MM.1S (cell line): ENCODE results near the gene POLG.

Source experiments
- DNase-seq: peaks from one replicate; pipeline ENCODE4 v3.0.0-alpha.2; 2015
- H2AFZ ChIP-seq: fragments of 300-600 bp; sonication (generic); 2 replicates; pipeline ENCODE4 v1.6.0; 2016; ENCODE audit warnings: antibody characterized with exemption, low read length
- H3F3A ChIP-seq: fragments of 300-600 bp; sonication (generic); 2 replicates; pipeline ENCODE4 v1.6.1; 2016; ENCODE audit warnings: mild to moderate bottlenecking, antibody characterized with exemption, low read length, moderate library complexity, mixed read lengths; ENCODE audit not compliant: insufficient read depth
- H3K27ac ChIP-seq: fragments of 300-600 bp; sonication (generic); 2 replicates; pipeline ENCODE4 v1.5.1; 2016; ENCODE audit warnings: mild to moderate bottlenecking, low read length
- H3K27me3 ChIP-seq: fragments of 300-600 bp; sonication (generic); replicated peaks from 2 replicates; pipeline ENCODE4 v1.6.0; 2016; ENCODE audit warnings: low read length; ENCODE audit not compliant: insufficient read depth
- H3K36me3 ChIP-seq: fragments of 300-600 bp; sonication (generic); replicated peaks from 2 replicates; pipeline ENCODE4 v1.6.1; 2016; ENCODE audit warnings: mild to moderate bottlenecking, low read length, mixed read lengths; ENCODE audit not compliant: insufficient read depth
- H3K4me1 ChIP-seq: fragments of 300-600 bp; sonication (generic); 2 replicates; pipeline ENCODE4 v1.6.1; 2016; ENCODE audit warnings: low read length, mixed read lengths
- H3K4me2 ChIP-seq: fragments of 300-600 bp; sonication (generic); 2 replicates; pipeline ENCODE4 v1.6.0; 2016; ENCODE audit warnings: low read depth, low read length
- H3K4me3 ChIP-seq: fragments of 300-600 bp; sonication (generic); 2 replicates; pipeline ENCODE4 v1.5.1; 2016; ENCODE audit warnings: low read length, mixed read lengths
- H3K79me2 ChIP-seq: fragments of 300-600 bp; sonication (generic); 2 replicates; pipeline ENCODE4 v1.6.1; 2016; ENCODE audit warnings: mixed run types, low read length, mixed read lengths
- H3K9ac ChIP-seq: fragments of 300-600 bp; sonication (generic); 2 replicates; pipeline ENCODE4 v1.6.1; 2016; ENCODE audit warnings: low read length, mixed read lengths
- H3K9me2 ChIP-seq: fragments of 300-600 bp; sonication (generic); replicated peaks from 2 replicates; pipeline ENCODE4 v1.6.1; 2016; ENCODE audit warnings: mild to moderate bottlenecking, low read length, mixed read lengths; ENCODE audit not compliant: insufficient read depth
- H3K9me3 ChIP-seq: fragments of 300-600 bp; sonication (generic); replicated peaks from 2 replicates; pipeline ENCODE4 v1.6.1; 2016; ENCODE audit warnings: mild to moderate bottlenecking, low read length, mixed read lengths; ENCODE audit not compliant: insufficient read depth
- H4K20me1 ChIP-seq: fragments of 300-600 bp; sonication (generic); 2 replicates; pipeline ENCODE4 v1.6.1; 2016; ENCODE audit warnings: mild to moderate bottlenecking, low read length, moderate library complexity, mixed read lengths; ENCODE audit not compliant: insufficient read depth
- EZH2 ChIP-seq: fragments of 300-600 bp; sonication (generic); optimal IDR thresholded peaks from 2 replicates; pipeline ENCODE3; 2017; ENCODE audit warnings: low read depth, mild to moderate bottlenecking, antibody characterized with exemption, low read length, mixed read lengths
- EZH2phosphoT487 ChIP-seq: fragments of 300-600 bp; sonication (generic); IDR thresholded peaks from 2 replicates; pipeline ENCODE4 v1.6.1; 2018; ENCODE audit warnings: antibody characterized with exemption, low read length
- TF ChIP-seq, protein P1 (sequence below): fragments of 300-600 bp; sonication (generic); IDR thresholded peaks from 2 replicates; pipeline ENCODE4 v1.5.1; 2016; ENCODE audit warnings: antibody characterized with exemption, low read length, mixed read lengths

POLG gene

DNA sequence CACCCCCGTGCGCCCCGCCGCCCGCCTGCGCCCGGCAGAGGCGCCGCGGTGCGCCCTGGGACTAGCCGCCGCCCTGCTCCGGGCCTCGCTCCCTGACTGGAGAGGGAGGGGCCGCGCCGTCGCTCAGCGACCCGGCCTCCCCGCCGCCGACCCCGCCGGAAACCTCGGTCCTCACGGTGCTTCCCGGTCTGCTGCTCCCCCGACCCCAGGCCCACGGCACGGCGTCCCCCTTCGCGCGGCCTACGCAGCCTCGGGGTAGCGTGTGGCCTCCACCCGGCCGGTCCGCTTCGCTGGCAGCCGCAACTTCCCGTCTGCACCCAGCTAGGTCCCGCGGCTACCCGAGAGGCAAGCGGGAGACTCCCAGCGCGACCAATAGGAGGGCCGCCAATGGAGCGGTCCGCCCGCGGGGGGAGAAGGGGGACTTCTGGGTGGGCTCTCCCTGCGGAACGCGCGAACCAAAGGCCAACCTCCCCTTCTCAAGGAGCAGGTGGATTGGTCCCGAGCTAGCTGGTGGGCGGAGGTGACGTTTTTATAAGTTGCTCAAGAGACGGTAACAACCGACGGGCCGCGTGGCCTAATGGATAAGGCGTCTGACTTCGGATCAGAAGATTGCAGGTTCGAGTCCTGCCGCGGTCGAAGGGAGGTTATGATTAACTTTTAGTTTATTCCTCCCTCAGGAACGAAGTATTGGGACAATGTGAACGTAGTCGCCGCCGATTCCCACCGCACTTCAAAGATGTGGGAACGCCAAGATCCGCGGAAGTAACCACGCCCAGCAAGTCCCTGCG, at the start of gene POLG:
TSS of gene POLG (minus strand) at position 315 of the 788 bp plus-strand sequence. CDS start 1,070 bp downstream, outside the sequence.
- Histone ChIP-seq H4K20me1 (peaks cover 9% of the 10 kb centered on the region), H3F3A (peaks cover 15% of the 10 kb centered on the region), H3K9me2 (no peaks in the 10 kb centered on the region), H3K36me3 (peaks cover 28% of the 10 kb centered on the region), H3K27me3 (no peaks in the 10 kb centered on the region), H3K27ac (peak within 1 kb of the TSS; percentile 70; the same call in 1 of the 2 replicates), H3K4me1 (peaks cover 34% of the 10 kb centered on the region), H2AFZ (peak within 1 kb of the TSS; percentile 84), H3K9ac (peak within 1 kb of the TSS; percentile 85), H3K4me3 (peak within 1 kb of the TSS; percentile 95), H3K79me2 (peaks cover 46% of the 10 kb centered on the region), H3K4me2 (peak within 1 kb of the TSS; percentile 88), H3K9me3 (no peaks in the 10 kb centered on the region)
- no peak for TF ChIP-seq EZH2
- TF ChIP-seq EZH2phosphoT487, result no peak
- TF ChIP-seq, protein P1, sequence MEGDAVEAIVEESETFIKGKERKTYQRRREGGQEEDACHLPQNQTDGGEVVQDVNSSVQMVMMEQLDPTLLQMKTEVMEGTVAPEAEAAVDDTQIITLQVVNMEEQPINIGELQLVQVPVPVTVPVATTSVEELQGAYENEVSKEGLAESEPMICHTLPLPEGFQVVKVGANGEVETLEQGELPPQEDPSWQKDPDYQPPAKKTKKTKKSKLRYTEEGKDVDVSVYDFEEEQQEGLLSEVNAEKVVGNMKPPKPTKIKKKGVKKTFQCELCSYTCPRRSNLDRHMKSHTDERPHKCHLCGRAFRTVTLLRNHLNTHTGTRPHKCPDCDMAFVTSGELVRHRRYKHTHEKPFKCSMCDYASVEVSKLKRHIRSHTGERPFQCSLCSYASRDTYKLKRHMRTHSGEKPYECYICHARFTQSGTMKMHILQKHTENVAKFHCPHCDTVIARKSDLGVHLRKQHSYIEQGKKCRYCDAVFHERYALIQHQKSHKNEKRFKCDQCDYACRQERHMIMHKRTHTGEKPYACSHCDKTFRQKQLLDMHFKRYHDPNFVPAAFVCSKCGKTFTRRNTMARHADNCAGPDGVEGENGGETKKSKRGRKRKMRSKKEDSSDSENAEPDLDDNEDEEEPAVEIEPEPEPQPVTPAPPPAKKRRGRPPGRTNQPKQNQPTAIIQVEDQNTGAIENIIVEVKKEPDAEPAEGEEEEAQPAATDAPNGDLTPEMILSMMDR, result no peak
- DNase-seq, result peak; percentile 99

DNA sequence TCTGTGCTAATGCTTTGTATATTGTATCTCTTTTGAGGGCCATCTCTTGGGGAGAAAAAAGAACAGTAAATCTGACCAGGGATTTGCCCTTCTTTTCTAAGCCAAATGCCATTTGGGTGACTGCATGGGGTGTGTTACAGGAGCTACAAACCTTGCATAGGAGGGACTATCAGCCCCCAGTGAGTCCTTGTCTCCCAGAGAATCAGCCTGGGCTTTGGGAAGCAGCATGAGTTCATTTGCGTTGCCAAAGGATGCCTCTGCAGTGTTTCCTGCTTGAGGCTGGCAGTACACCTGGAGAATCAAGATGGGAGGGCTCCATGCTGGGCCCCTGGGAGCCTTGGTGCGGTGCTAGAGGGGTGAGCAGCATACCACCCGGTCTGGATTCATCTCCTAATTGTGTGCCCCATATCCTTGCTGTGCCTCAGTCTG, 49.6 kb upstream of the POLG start:
- H2AFZ ChIP-seq, result no peak overlapping the region
- TF ChIP-seq, protein P1, result no peak
- TF ChIP-seq EZH2, result no peak
- TF ChIP-seq EZH2phosphoT487, result no peak
- no peaks in the 10 kb centered on the region for H3K79me2 ChIP-seq
- H3K4me2 ChIP-seq, result no peak overlapping the region
- no peaks in the 10 kb centered on the region for H3F3A ChIP-seq
- no peaks in the 10 kb centered on the region for H3K36me3 ChIP-seq
- H4K20me1 ChIP-seq, result no peaks in the 10 kb centered on the region
- no peaks in the 10 kb centered on the region for H3K9me3 ChIP-seq
- no peaks in the 10 kb centered on the region for H3K9me2 ChIP-seq
- no peak overlapping the region for H3K9ac ChIP-seq
- no peak for DNase-seq
- H3K27me3 ChIP-seq, result peaks cover 37% of the 10 kb centered on the region
- H3K4me3 ChIP-seq, result no peak overlapping the region
- H3K4me1 ChIP-seq, result no peaks in the 10 kb centered on the region
- no peak overlapping the region for H3K27ac ChIP-seq

DNA sequence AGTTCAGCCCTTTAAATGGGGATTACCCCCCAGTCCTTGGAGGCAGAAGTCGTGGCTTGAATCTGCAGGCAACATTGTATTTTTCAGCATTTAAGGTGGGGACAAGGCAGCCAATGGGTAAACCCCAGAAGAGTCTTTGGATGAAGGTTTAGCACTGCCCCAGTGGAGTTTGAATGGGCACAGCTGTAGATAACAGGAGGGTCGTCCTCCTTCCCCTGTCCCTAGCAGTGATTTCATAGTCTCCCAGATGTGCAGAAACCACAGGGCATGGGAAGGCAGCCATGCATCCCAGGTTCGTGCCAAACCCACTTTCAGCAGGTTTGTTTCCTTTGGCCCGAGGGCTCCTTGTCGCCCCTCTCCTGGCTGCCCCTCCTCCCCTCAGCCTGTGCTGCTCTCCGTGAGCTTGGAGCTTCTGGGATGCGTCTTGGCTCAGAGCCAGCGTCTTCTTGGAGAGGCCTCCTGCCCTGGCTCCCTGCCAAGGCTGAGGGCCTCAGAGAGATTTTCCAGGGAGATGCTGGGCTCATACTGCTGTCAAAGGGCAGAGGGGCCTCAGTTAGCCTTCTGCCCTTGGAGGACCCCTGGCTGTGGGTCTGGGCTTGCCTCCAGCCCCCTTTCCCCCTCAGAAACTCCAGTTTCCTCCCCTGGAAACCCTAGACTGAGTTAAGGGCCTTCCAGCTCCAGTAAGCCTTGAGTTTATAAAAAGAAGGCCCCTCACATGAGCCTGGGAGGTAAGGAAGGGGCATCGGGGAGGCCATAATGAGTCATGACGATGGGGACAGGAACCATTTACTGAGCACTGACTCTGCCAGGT, 48.9 kb upstream of the POLG start:
- no peak overlapping the region for H3K9ac ChIP-seq
- H3K27me3 ChIP-seq, result peaks cover 40% of the 10 kb centered on the region
- H3K9me2 ChIP-seq, result no peaks in the 10 kb centered on the region
- H3F3A ChIP-seq, result no peaks in the 10 kb centered on the region
- no peaks in the 10 kb centered on the region for H3K36me3 ChIP-seq
- no peak overlapping the region for H3K4me2 ChIP-seq
- H3K4me3 ChIP-seq, result no peak overlapping the region
- TF ChIP-seq, protein P1, result no peak
- TF ChIP-seq EZH2phosphoT487 (no peak), EZH2 (no peak)
- no peaks in the 10 kb centered on the region for H4K20me1 ChIP-seq
- no peak overlapping the region for H2AFZ ChIP-seq
- no peaks in the 10 kb centered on the region for H3K4me1 ChIP-seq
- no peaks in the 10 kb centered on the region for H3K79me2 ChIP-seq
- DNase-seq, result no peak
- H3K27ac ChIP-seq, result no peak overlapping the region
- H3K9me3 ChIP-seq, result no peaks in the 10 kb centered on the region
